Measurements from ENCODE around the gene CARMIL3.
"Not testable (repeated sequence)": the region's sequence is repeated elsewhere in the genome, so short reads cannot be mapped to it uniquely, and the experiment has no call there.

Gene CARMIL3

DNA sequence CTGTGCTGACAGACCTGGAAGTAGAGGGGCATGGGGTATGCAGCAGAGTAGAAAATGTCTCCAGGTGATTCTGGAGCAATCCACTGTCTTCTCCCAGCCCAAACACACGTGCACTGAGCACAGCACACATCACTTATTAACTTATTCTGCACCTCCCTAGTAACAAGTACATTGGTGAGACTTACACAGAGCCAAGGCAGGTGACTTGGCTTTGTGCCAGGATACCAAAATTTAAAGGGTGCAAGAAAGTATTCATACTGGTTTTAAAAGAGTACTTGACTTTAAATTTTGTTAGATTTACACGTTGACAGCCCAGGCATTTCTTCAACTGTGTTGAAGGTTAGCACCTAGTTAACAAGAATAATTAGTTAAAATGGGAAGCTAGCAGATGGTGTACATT, 11.1 kb upstream of the CARMIL3 start:
- DNase-seq (ENCODE audit: low read depth): no peak

DNA sequence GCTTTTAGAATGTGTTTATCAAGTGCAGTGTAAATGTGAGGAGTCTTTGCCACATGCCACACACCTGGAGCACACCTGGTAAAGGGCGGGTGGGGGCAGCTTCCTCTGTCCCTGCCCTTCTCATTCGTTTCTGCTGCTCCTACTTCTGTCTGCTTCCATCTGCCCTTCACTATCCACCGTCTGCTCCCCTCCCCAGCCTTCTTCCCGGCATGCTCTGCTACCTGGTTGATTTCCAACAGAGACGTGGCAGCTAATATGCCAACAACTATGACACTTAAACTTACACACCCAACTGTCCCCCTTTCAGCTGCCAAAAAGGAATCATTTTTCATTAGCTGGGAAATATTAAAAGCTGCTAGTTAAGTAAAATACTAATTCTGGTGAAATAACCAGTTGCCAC, 9.1 kb upstream of the CARMIL3 start:
- no peak for DNase-seq (ENCODE audit: low read depth)

DNA sequence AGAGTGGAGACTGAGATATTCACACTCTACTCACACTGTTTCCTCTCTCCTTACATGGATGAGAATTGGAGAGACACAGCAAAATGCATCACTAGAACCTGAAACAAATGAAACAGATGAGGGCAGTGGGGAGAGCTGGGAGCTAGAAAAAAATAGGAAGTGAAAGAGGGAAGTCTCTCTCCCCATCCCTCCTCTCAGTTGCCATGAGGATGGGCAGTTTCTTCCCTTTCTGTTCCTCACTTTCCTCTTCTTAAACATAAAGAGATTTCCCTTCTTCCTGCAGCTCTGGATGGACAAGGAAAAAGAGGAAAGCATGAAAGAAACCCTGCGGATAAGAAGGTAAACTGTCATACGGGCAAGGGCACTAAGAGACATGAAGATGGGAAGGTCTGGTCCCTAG, 2.8 kb upstream of the CARMIL3 start:
- not testable (repeated sequence) for DNase-seq (ENCODE audit: low read depth)

DNA sequence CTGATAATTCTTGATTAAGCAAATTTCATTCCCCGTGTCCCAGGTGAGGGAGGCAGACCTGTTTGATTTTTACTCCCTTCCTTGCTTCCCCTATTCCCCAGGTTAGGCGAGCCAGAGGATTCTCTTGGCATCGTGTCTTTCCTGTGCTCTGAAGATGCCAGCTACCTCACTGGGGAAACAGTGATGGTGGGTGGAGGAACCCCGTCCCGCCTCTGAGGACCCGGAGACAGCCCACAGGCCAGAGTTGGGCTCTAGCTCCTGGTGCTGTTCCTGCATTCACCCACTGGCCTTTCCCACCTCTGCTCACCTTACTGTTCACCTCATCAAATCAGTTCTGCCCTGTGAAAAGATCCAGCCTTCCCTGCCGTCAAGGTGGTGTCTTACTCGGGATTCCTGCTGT, 1.1 kb upstream of the CARMIL3 start:
- DNase-seq (ENCODE audit: low read depth): not testable (repeated sequence)

DNA sequence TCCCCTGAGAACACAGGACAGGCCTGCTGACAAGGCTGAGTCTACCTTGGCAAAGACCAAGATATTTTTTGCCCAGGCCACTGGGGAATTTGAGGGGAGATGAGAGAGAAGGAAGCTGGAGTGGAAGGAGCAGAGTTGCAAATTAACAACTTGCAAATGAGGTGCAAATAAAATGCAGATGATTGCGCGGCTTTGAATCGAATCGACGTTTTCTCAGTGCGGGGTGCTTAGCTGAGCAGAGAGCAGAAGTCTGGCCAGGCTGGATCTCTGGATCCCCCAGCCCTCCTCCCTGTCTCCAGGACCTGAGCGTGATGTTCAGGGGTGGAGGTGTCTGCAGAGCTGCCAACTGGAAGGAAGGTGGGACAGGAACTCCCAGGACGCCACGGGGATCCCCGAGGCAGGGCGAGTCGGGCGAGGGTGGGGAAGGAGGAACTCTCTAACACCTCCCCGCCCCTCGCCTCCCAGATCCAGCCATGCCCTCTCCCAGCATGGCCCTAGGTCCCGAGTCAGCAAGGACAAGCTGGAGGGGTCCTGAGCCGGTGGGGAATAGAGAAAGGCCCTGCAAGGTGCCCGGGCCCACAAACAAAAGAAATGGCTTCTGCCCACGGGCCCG, 527 bp upstream of the CARMIL3 start:
- no peak for DNase-seq (ENCODE audit: low read depth)

DNA sequence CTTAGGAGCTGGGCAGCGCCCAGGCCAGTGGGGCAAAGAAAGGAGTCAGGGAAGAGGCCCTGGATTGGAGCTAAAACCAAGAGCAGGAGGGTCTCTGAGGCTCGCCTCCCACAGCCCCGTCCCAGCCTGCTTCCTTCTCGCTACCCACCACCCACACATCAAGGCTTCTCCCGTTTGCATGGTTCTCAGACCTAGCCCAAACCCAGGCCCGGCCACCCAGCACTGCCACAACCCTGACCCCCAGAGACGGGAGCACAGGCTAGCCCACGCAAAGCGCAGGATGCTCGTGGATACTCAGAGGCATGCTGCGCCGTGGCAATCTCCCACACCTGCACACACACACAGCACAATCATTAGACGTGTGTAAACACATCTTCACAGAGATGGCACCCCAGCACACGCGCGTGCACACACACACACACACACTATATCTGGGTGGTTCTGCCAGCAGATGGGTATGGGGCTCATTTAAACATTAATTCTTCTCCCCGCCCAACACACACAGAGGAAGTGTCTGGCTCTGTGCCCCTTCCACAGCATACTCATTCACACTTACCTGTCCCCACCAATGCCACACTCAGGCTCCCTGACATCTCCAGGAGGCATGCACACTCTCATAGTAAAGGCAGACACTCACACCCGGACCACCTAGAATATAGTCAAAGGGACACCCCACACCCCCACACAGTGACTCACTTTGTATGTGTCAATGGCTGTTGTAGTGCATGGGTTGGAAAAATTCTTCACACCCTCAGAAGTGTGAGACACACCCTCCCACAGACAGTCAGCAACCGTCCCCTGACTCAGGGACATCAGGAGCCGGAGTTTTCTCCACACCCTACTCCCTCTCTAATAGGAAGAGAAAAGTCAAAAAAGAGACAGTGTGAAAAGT, 1.1 kb downstream of the CARMIL3 start:
- peak; percentile 43 for DNase-seq (ENCODE audit: low read depth)

DNA sequence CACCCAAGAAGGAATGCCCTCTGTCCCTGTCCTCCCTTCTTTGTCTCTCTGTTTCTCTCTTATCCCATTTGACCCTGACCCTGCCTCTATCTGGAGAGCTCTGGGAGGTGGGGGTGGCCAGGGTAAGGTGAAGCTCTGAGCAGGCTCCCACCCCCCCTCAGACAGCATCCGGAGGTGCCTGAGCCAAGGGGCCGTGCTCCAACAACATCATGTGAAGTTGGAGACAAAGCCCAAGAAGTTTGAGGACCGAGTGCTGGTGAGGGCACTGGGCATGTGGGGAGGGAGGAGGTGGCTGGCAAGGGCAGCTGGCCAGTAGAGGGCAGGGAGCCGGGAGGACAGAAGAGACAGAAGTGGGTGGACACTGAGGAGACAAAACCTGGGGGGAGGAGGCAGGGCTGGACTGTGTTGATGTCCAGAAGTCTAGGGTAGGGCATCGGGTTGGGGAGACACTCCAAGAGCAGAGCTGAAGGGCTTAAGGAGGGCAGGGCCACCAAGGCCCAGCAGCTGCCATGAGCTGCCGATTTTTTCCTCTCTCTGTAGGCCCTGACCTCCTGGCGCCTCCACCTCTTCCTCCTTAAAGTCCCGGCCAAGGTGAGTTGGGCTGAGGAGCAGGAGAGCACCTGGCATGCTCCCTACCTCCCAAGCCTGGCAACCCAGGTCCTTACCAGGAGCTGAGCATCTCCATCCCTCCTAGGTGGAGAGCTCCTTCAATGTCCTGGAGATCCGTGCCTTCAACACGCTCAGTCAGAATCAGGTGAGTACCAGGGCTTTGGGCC, 1.9 kb downstream of the CARMIL3 start:
- no peak for DNase-seq (ENCODE audit: low read depth)

DNA sequence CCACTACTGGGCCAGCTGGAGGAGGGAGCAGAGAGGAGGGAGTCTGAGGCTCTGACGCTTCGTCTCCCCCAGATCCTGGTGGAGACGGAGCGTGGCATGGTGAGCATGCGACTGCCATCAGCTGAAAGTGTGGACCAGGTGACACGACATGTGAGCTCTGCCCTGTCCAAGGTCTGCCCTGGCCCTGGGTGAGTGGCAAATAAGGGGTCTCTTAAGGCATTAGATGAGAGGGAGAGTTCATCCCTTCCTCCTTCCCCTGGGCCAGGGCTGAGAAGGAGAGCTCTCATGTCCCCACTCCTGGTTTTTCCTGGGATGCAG, 2.5 kb downstream of the CARMIL3 start:
- no peak for DNase-seq (ENCODE audit: low read depth)

DNA sequence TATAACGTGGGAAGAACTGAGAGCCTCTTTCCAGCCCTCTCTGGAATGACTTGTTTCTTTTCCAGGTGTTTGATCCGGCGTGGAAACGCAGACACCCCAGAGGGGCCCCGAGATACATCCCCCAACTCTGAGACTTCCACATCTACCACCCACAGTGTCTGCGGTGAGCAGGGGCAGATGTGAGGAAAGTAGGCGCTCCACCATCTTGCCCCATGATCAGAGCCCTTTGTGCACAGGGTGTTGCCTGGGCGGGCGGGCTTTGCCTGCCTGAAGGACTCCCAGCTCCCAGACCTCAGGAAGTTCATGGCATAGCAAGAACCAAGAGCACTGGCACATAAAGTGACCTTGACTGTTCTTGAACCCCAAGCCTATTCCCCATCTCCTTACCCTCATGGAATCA, 2.8 kb downstream of the CARMIL3 start:
- no peak for DNase-seq (ENCODE audit: low read depth)

DNA sequence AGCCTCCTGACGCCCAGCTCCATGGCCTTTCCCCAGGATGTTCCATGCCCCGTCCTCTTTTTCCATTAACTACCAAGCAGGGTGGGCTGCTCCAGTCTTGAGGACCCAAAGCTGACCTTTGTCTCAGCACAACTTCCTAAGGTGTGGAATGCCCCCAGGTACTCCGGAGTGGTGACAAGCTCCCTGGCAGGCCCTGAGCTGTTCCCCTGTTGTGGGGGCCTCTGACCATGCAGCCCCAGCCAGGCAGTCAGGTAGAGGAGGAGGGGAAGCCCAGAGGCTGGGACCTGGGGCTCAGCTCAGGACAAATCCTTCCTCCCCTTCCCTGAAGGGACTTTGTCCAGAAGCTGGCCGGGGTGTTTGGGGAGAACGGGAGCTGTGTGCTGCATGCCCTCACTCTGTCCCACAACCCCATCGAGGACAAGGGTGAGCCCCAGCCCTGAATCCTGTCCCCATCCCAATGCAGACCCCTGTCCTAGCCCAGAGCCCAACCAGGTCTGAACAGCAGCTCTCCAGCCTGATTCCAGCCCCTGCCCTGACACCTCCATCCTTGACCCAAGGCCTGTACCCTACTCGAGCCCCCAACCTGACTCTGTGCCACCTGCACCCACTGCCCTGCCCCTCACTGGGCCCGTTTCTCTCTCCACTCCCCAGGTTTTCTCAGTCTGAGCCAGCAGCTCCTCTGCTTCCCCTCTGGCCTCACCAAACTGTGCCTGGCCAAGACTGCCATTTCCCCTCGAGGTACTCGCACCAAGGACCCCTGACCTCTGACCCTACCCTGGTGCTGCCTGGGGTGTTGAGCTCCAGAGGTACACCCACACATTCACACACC, 4.4 kb downstream of the CARMIL3 start:
- no peak for DNase-seq (ENCODE audit: low read depth)

DNA sequence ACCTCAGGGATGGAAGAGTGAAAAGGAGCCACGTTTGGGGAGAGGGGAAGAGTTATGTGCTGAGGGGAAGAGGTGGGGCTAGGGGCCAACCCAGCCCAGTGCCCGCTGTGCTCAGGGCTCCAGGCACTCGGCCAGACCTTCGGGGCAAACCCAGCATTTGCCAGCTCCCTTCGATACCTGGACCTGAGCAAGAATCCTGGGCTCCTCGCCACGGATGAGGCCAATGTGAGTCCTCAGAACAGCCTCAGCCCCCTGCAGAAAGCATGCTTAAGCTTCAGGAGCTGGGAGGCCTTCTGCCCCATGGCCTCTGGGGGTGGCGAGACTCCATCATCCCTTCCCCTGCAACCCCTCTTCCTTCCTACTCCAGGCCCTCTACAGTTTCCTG, 5.0 kb downstream of the CARMIL3 start:
- DNase-seq (ENCODE audit: low read depth): no peak

DNA sequence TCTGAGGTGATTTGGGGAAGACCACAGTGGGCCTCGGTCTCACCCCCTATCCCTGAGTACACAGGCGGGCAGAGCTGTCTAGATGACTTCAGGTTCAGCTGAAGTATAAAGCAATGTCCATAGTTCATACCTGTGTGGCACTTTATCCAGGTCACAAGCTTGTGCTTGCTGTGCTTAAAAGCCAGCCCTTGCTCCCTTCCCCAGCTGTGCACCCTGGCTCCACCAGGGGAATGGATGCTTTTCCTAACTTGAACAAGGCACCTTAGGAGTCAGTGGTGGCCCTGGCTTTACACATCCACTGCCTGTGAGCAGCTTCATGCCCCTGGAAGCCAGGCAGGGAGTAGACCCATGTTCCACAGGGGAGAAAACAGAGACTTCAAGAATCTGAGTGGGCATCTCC, 5.5 kb downstream of the CARMIL3 start:
- DNase-seq (ENCODE audit: low read depth): no peak

DNA sequence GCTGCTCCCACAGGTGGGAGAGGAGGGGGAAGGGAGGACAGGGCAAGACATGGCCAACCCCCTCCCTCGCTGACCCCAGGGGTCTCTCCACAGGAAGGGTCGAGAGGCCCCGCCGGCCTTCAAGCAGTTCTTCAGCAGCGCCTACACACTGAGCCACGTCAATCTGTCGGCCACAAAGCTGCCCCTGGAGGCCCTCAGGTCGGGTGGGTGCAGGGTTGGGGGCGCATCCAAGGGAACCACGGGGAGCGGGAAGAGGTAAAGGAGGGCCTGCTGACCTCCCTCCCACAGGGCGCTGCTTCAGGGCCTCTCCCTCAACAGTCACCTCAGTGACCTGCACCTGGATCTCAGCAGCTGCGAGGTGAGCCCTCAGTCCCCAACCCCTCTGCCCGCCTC, 6.1 kb downstream of the CARMIL3 start:
- no peak for DNase-seq (ENCODE audit: low read depth)

DNA sequence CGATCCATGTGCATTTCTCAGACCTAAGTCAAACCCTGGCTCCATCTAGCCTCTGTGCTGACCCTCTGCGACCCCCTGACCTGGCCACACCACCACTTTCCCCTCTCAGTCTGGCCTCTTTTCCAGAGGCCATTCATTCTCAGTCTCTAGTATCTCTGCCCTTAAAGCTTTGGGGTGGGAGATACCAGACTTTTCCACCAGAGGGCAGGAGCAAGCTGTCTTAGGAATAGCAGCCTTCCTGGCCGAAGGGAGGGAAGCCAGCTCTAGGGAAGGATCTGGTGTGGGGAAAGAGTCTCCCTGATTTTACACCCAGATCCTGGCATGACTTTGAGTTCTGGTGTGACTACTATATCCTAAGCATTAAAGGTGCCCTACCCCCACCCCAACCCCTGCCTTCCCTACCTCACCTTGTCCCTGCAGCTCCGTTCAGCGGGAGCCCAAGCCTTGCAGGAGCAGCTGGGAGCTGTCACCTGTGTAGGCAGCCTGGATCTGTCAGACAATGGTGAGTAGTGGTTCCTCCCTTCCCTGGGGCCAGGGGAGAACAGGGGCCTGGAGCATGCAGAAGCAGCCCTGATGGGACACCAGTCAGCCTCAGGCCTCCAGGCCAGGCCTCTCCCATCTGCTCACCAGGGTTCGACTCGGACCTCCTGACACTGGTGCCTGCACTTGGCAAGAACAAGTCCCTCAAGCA, 6.6 kb downstream of the CARMIL3 start:
- DNase-seq (ENCODE audit: low read depth): no peak

DNA sequence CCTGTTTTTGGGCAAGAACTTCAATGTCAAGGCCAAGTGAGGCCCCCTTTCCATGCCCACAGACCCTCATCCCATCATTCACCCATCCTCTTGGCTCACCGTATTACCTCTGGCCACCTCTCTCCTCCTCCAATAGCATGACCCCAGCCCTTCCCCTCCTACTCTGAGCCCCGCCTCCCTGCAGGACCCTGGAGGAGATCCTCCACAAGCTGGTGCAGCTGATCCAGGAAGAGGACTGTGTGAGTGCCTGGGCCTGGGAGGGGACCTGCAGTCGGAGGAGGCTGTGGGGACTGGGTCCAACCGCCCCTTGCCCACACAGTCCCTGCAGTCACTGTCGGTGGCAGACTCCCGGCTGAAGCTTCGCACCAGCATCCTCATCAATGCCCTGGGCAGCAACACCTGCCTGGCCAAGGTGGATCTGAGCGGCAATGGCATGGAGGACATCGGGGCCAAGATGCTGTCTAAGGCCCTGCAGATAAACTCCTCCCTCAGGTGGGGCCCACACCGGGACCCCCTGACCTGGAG, 7.2 kb downstream of the CARMIL3 start:
- no peak for DNase-seq (ENCODE audit: low read depth)

DNA sequence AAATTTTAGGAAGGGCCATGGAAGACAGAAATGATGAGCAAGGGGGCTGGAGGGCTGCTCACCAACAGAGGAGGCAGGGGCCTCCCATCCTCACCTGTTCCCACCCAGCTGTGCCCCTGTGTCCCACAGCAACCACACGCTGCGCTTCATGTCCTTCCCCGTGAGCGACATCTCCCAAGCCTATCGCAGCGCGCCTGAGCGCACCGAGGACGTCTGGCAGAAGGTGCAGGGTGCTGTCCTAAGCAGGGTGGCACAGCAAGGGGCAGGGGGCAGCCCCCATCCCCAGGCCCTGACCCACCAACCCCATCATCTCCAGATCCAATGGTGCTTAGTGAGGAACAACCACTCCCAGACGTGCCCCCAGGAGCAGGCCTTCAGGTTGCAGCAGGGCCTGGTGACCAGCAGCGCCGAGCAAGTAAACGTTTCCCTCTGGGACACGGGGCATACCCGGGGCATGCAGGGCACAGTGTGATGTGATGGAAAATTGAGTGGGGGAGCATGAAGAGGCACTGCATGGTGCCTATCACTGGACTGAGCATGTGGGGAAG, 8.1 kb downstream of the CARMIL3 start:
- DNase-seq (ENCODE audit: low read depth): no peak

DNA sequence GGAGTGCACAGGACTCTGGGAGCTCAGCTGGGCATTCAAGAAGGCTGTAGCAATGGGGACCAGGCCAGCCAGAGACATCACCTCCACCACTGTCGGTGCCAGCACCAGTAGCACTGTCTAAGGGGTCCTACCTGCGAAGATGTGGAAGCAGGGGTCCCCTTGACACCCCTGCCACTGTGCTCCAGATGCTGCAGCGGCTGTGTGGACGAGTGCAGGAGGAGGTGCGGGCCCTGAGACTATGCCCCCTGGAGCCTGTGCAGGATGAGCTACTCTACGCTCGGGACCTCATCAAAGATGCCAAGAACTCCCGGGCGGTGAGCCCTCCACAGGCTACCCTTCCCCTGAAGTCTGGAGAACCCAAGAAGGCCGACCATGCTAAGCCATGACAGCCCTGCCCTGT, 8.6 kb downstream of the CARMIL3 start:
- DNase-seq (ENCODE audit: low read depth): no peak

DNA sequence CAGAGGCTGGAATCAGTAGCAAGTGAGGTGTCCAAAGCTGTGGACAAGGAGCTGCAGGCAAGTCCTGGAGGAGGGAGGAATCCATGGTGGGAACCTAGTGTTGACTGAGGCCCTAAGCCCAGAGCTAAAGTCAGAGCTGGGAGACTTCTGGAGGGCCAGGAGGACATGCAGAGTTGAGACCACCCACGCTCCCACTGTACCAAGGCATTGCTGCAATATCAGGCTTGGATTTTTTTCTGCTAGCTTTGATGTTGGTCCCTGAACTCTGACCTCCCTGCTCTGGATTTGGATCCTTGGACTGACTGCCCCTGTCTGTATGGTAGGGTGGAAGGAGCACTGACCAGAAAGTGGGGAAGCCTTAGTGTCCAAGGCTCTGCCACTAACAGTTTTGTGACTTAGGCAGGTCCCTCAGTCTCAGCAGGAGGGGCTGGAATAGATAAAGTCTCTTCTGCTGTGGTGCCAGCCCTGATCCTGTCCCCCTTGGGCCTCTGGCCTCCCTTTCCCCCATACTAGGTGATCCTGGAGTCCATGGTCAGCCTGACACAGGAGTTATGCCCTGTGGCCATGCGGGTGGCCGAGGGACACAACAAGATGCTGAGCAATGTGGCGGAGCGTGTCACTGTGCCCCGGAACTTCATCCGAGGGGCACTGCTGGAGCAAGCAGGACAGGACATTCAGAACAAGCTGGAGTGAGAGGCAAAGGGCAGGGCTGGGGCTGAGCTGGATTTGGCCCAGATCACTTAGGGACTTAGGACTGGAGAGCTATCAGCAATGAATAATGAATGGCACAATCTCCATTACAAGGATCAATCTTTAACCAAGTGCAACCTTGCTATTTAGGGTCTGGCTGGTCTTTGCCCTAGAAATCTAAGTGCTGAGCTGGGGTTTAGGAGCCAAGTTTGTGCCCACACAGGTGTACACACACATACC, 9.4 kb downstream of the CARMIL3 start:
- no peak for DNase-seq (ENCODE audit: low read depth)

DNA sequence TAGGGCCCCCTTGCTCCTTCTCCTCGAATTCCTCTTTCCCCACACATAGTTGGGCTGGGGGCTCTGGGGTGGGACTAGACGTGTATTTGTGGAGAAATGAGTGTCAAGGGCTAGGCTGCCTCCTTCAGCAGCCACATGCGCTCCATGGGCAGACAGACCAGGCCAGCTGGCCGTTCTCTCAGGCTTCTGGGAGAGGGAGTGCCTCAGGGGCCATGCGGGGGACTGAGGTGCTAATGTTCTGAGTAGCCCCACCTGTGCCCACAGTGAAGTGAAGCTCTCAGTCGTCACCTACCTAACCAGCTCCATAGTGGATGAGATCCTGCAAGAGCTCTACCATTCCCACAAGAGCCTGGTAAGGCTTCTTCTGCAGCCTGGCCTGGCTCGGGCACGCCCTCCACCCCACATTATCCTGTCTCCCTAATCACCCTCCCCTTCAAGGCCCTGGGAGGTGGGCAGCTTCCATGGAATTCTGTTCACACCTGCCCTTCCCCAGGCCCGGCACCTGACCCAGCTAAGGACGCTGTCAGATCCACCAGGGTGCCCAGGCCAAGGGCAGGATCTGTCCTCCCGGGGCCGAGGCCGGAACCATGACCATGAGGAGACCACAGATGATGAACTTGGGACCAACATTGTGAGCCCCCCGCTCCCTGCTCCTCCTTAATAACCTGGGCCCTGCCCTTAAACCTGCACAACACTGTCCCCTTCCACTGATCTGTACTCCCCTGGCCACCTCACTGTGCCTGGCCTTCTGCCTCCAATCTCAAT, 10.6 kb downstream of the CARMIL3 start:
- DNase-seq (ENCODE audit: low read depth): no peak

Data from stimulated activated CD8-positive, alpha-beta memory T cell treated with anti-CD3 and anti-CD28 coated beads, Interleukin-7, amount 100 ng/mL, for 24 hours (primary cell).